ENCODE data around the gene TIGD6.

DNA sequence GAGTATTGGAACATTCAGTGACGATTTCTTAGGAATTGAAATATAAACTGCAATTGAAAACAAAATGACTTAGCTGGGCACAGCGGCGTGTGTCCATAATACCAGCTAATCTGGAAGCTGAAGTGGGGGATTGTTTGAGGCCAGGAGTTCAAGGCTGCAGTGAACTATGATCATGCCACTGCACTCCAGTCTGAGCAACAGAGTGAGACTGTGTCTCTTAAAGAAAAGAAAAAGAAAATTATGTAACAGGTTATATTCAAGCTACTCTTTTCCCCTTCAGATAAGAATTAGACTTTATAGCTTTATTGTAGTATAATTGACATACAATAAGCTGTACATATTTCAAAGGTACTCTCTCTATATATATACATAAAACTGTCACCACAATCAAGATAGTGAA is 33.5 kb downstream of the TIGD6 start:
- TF ChIP-seq YY1 (IDR thresholded peaks at IDR 0.05; ENCODE audit: insufficient read depth, insufficient read length) (no peak), ZNF274 (IDR thresholded peaks at IDR 0.05; ENCODE audit: low read depth, low read length) (no peak)

Measured in NT2/D1 (cell line).